K562 (cell line): ENCODE measurements around the gene SPEG. TPM values are rescaled to one million over a fixed set of nuclear protein-coding genes. Genes with fewer than 3 reads are reported as not detected.

Source experiments
- FOXP1 ChIP-seq: sonication (generic); formaldehyde crosslinking; IDR thresholded peaks from 2 replicates; pipeline ENCODE4 v1.8.0; 2022; ENCODE audit warnings: mild to moderate bottlenecking, missing genetic modification reagents
- LEF1 ChIP-seq: fragments of 450-650 bp; IDR thresholded peaks from 2 replicates; pipeline ENCODE4 v1.6.1; 2016; ENCODE audit warnings: mild to moderate bottlenecking
- NCOA4 ChIP-seq: fragments of 450-650 bp; IDR thresholded peaks from 2 replicates; pipeline ENCODE4 v1.6.1; 2018; ENCODE audit warnings: mild to moderate bottlenecking; ENCODE audit not compliant: partially characterized antibody
- NR1H2 ChIP-seq: sonication (generic); formaldehyde crosslinking; IDR thresholded peaks from 2 replicates; pipeline ENCODE4 v1.4.0; 2020; ENCODE audit warnings: mild to moderate bottlenecking, missing genetic modification reagents
- RBBP5 ChIP-seq: fragments of 200-600 bp; sonication (generic); IDR thresholded peaks from 2 replicates; pipeline ENCODE4 v1.6.1; 2012; ENCODE audit warnings: borderline replicate concordance, mild to moderate bottlenecking, low read length, control low read depth, inconsistent platforms; ENCODE audit not compliant: insufficient read depth, poor library complexity, severe bottlenecking
- SMAD2 ChIP-seq: fragments of 150-350 bp; IDR thresholded peaks from 2 replicates; pipeline ENCODE4 v1.6.1; 2014; ENCODE audit warnings: low read depth, mild to moderate bottlenecking, low read length
- STAT5A ChIP-seq: IDR thresholded peaks from 2 replicates; pipeline ENCODE4 v1.6.1; 2012; ENCODE audit warnings: low read length, inconsistent platforms, borderline replicate concordance
- ZNF76 ChIP-seq: fragments of 250-450 bp; sonication (Bioruptor Pico); IDR thresholded peaks from 2 replicates; pipeline ENCODE4 v1.4.0; 2020; ENCODE audit warnings: mild to moderate bottlenecking, moderate library complexity, borderline replicate concordance
- polyA plus RNA-seq, 8 experiments: library from polyadenylated mRNA; depleted of rRNA in 4 of 8; stranded (reverse) in 5 of 8; unstranded in 3 of 8; fragments of >200 nt; fragmentation: Nextera tagmentation in 2 of 8; fragmentation: Illumina TruSeq in 1 of 8; extraction: Ambion mirVana in 2 of 8; extraction: Trizol in 1 of 8; gene quantifications; 2 replicates each; pipeline versions ENCODE4 v1.2.1 to v1.2.3, GENCODE V29; 2011 to 2014; ENCODE audit warnings: inconsistent platforms in 1 of 8, missing spikeins in 1 of 8
- total RNA-seq, 7 experiments: library from RNA; depleted of rRNA in 6 of 7; stranded (reverse); fragments of >200 nt in 6 of 7; fragmentation: Illumina TruSeq in 2 of 7; extraction: Trizol in 2 of 7; gene quantifications; 2 replicates each; pipeline versions ENCODE4 v1.2.1 to v1.2.3, GENCODE V29; 2011 to 2021; ENCODE audit warnings: low replicate concordance in 1 of 7
- TF ChIP-seq, protein P1 (sequence below): sonication (generic); formaldehyde crosslinking; IDR thresholded peaks from 2 replicates; pipeline ENCODE4 v1.8.0; 2023; ENCODE audit warnings: mild to moderate bottlenecking, missing genetic modification reagents
- TF ChIP-seq, protein P2 (sequence below): conservative IDR thresholded peaks from 2 replicates; pipeline ENCODE4 v1.6.1; 2011; ENCODE audit warnings: low read depth, mild to moderate bottlenecking, low read length; ENCODE audit not compliant: control insufficient read depth
- TF ChIP-seq, protein P3 (sequence below): sonication (generic); IDR thresholded peaks from 2 replicates; pipeline ENCODE4 v1.6.1; 2016
- TF ChIP-seq, protein P4 (sequence below): fragments of 450-650 bp; formaldehyde crosslinking; IDR thresholded peaks from 2 replicates; pipeline ENCODE4 v1.4.0; 2022; ENCODE audit warnings: mild to moderate bottlenecking, moderate library complexity

The SPEG gene
- total and polyA plus RNA-seq, 9 of the 15 experiments (the other 6 are each of a cell fraction or from before 2014, with no cell fraction given): 0.49 to 8.7 (median 3.0) TPM

DNA sequence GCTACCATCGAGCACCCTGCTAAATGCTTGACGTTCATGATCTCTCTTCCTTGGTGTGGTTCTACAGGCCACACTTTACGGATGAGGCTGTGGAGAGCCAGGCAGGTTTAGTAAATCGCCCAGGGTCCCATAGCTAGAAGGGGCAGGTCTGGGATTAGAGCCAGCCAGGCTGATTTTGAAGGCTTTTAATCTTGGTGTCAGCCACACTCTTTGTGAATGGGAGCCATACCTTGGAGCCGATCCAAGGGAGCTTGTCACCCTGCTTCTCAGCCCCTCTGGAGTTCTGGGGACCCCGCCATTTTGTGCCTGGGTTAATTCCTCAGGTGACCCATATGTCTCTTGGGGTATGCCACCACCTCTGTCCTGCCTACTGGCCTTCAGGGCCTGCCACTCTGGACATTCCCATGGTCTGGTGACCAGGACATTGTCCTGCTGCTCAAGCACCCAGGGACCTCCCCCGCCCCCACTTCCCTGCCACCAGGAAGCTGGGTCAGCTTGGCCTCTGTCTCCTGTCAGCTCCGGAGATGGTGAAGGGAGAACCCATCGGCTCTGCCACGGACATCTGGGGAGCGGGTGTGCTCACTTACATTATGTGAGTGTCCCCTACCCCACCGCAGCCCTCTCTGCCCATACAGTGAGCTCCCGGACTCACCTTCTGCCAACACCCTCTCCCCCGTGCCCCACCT lies 56.8 kb downstream of the SPEG start (continued):
- TF ChIP-seq FOXP1 (CRISPR knock-in tag) (no peak), RBBP5 (no peak), NR1H2 (CRISPR knock-in tag) (no peak), SMAD2 (no peak), STAT5A (no peak), ZNF76 (CRISPR knock-in tag) (no peak), LEF1 (no peak), NCOA4 (no peak)
- TF ChIP-seq, protein P1, sequence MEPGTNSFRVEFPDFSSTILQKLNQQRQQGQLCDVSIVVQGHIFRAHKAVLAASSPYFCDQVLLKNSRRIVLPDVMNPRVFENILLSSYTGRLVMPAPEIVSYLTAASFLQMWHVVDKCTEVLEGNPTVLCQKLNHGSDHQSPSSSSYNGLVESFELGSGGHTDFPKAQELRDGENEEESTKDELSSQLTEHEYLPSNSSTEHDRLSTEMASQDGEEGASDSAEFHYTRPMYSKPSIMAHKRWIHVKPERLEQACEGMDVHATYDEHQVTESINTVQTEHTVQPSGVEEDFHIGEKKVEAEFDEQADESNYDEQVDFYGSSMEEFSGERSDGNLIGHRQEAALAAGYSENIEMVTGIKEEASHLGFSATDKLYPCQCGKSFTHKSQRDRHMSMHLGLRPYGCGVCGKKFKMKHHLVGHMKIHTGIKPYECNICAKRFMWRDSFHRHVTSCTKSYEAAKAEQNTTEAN (CRISPR knock-in tag): no peak
- TF ChIP-seq, protein P2, sequence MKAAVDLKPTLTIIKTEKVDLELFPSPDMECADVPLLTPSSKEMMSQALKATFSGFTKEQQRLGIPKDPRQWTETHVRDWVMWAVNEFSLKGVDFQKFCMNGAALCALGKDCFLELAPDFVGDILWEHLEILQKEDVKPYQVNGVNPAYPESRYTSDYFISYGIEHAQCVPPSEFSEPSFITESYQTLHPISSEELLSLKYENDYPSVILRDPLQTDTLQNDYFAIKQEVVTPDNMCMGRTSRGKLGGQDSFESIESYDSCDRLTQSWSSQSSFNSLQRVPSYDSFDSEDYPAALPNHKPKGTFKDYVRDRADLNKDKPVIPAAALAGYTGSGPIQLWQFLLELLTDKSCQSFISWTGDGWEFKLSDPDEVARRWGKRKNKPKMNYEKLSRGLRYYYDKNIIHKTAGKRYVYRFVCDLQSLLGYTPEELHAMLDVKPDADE: no peak
- TF ChIP-seq, protein P3, sequence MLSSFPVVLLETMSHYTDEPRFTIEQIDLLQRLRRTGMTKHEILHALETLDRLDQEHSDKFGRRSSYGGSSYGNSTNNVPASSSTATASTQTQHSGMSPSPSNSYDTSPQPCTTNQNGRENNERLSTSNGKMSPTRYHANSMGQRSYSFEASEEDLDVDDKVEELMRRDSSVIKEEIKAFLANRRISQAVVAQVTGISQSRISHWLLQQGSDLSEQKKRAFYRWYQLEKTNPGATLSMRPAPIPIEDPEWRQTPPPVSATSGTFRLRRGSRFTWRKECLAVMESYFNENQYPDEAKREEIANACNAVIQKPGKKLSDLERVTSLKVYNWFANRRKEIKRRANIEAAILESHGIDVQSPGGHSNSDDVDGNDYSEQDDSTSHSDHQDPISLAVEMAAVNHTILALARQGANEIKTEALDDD: no peak
- TF ChIP-seq, protein P4, sequence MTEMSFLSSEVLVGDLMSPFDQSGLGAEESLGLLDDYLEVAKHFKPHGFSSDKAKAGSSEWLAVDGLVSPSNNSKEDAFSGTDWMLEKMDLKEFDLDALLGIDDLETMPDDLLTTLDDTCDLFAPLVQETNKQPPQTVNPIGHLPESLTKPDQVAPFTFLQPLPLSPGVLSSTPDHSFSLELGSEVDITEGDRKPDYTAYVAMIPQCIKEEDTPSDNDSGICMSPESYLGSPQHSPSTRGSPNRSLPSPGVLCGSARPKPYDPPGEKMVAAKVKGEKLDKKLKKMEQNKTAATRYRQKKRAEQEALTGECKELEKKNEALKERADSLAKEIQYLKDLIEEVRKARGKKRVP (CRISPR knock-in tag): no peak
